Measurements from ENCODE around the gene ADARB2. TPM values are rescaled to one million over a fixed set of nuclear protein-coding genes. Genes with fewer than 3 reads are reported as not detected.
A peak's percentile ranks its signal among the peaks of the same experiment; 100 is the strongest.

Gene ADARB2
- total RNA-seq, 2 experiments from 2014 or later, result 1.3 to 1.4 TPM

DNA sequence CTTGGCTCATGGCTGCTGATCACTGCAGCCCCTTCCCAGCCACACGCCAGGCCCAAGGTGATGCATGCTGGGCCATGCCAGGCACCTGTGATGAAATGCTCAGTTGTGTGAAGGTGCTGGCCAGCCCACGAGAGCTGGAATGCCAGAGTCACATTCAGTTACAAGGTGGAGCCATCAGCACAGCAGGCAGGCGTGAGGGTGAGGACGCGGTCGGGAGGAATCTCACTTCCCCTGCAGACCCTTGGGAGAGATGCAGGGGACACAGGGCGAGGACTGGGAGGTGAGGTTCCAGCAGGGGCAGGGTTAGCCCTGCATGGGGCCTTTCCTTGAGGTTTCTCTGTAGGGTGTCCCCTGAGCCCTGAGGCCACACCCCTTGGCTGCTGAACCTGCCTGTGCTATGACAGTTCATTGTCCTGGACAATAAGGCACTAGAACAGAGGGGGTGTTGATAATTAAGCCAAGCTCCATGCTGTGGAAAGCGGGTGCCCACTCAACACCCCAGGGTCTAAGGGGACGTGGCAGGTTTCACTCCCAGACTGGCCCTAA lies 82.4 kb downstream of the ADARB2 start:
- DNase-seq, result no peak
- H3K9me3 Mint-ChIP-seq, result no peaks in the 10 kb centered on the region
- no peak overlapping the region for H3K27ac Mint-ChIP-seq
- intact Hi-C loops (cut with micrococcal nuclease), result no loop called here
- no peaks in the 10 kb centered on the region for H3K4me1 Mint-ChIP-seq (ENCODE audit: low read depth)
- peaks cover 9% of the 10 kb centered on the region for H3K27me3 Mint-ChIP-seq (ENCODE audit: low read depth)
- H3K4me3 Mint-ChIP-seq, result no peak overlapping the region
- CTCF ChIA-PET, result interaction anchor here (0.8 to 0.9 kb wide), 2 partner anchors 9 to 61 kb away, joined by 3 read pairs; no protein-coding TSS in a partner anchor
- no peaks in the 10 kb centered on the region for H3K36me3 Mint-ChIP-seq (ENCODE audit: low read depth)

DNA sequence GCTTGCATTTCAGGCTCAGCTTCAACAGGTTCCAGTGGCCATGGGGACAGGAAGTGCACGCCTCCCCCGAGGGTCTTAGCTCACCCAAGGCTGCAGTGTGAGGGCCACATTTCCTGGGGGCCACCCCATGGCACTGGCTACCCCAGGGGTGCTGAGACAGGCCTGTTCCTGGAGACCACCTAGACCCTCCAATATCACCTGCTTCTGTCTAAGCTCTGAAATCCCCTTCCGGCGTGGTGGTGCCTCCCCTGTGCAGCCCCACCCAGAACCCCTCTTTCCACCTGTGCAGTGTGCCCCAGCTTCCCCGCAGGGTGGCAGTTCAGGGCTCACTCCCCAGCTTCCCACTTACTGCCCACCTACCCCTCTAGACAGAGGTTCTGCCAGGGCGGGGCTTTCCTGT lies 83.1 kb downstream of the ADARB2 start:
- Mint-ChIP-seq H3K27ac (no peak overlapping the region), H3K27me3 (ENCODE audit: low read depth) (peaks cover 9% of the 10 kb centered on the region), H3K36me3 (ENCODE audit: low read depth) (no peaks in the 10 kb centered on the region), H3K9me3 (no peaks in the 10 kb centered on the region), H3K4me3 (no peak overlapping the region), H3K4me1 (ENCODE audit: low read depth) (no peaks in the 10 kb centered on the region)
- CTCF ChIA-PET, result interaction anchor here (0.8 to 0.9 kb wide), 2 partner anchors 10 to 62 kb away, joined by 3 read pairs; no protein-coding TSS in a partner anchor
- intact Hi-C loops (cut with micrococcal nuclease), result no loop called here
- DNase-seq, result no peak

DNA sequence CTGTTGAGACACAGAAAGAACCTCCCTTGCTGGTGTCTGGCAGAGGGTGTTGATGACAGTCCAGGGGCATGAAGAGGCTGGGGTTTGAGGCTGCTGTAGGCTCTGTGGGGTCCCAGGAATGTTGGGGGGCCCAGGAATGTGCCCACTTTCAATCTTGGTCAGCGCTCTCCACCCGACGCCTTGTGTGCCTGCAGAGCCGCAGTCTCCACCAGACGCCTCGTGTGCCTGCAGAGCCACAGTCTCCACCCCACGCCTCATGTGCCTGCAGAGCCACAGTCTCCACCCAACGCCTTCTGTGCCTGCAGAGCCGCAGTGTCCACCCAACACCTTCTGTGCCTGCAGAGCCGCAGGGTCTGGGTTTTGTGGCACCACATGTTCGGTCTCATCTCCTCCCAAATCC lies 84.0 kb downstream of the ADARB2 start:
- CTCF ChIA-PET, result no interaction called here
- no peak overlapping the region for H3K4me3 Mint-ChIP-seq
- no peaks in the 10 kb centered on the region for H3K9me3 Mint-ChIP-seq
- intact Hi-C loops (cut with micrococcal nuclease), result no loop called here
- H3K27ac Mint-ChIP-seq, result no peak overlapping the region
- no peaks in the 10 kb centered on the region for H3K4me1 Mint-ChIP-seq (ENCODE audit: low read depth)
- H3K36me3 Mint-ChIP-seq (ENCODE audit: low read depth), result no peaks in the 10 kb centered on the region
- DNase-seq, result no peak
- H3K27me3 Mint-ChIP-seq (ENCODE audit: low read depth), result peaks cover 9% of the 10 kb centered on the region

DNA sequence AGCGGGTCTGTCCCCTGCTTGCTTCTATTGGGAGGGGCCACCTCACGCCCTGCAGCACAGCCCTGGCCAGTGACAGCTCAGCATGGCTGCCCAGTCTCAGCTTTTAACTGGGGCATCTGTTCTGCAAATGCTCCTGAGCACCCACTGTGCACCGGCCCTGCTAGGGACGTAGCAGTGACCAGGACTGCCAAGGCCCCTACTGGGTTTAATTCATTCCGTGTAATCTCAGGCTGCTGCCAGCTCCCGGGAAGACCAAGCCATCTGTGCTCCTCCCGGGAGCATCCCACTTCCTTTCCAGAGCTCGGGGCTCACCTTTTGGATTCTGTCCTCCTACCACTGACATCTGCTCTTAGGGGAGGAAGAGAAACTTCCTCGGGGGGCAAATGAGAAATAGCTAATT lies 85.2 kb downstream of the ADARB2 start:
- no peak overlapping the region for H3K27ac Mint-ChIP-seq
- no peak overlapping the region for H3K4me3 Mint-ChIP-seq
- CTCF ChIA-PET, result no interaction called here
- H3K36me3 Mint-ChIP-seq (ENCODE audit: low read depth), result no peaks in the 10 kb centered on the region
- no peaks in the 10 kb centered on the region for H3K9me3 Mint-ChIP-seq
- H3K4me1 Mint-ChIP-seq (ENCODE audit: low read depth), result no peaks in the 10 kb centered on the region
- H3K27me3 Mint-ChIP-seq (ENCODE audit: low read depth), result peaks cover 3% of the 10 kb centered on the region
- intact Hi-C loops (cut with micrococcal nuclease), result no loop called here
- no peak for DNase-seq

DNA sequence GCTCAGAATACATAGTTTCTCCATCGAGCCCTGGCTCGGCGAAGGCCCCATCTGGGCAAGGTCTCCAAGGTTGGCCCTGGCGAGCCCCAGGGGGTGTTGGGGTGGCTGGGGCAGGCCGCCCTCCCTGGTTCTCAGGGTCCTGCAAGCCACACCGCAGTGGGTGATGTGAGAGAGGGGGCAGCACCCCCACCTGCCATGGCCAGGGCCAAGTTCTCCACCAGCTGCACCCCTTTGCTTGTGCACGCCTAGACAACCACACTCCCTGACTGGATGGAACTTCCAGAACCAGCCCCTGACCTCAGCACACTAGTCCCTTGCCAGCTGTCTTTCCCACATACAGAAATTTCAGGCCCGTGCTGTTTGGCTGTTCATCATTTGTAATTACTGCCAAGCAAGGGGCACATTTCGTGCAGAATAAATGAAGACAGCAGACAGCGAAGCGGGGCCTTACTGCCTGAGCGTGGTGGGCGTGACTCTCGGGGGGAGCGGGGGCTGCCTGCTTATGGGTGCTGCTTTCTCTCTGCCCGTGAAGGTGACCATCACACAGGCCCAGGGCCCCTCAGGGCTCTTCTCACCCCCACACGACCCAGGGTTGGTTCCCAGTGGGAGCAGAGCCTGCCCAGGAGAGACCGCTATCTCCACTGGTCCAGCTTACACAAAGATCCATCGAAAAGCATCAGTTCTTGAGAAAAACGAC lies 85.9 kb downstream of the ADARB2 start:
- Mint-ChIP-seq H3K27me3 (ENCODE audit: low read depth) (peaks cover 3% of the 10 kb centered on the region), H3K9me3 (no peaks in the 10 kb centered on the region), H3K4me1 (ENCODE audit: low read depth) (no peaks in the 10 kb centered on the region), H3K4me3 (no peak overlapping the region), H3K27ac (no peak overlapping the region), H3K36me3 (ENCODE audit: low read depth) (no peaks in the 10 kb centered on the region)
- CTCF ChIA-PET, result no interaction called here
- intact Hi-C loops (cut with micrococcal nuclease), result no loop called here
- DNase-seq, result no peak

DNA sequence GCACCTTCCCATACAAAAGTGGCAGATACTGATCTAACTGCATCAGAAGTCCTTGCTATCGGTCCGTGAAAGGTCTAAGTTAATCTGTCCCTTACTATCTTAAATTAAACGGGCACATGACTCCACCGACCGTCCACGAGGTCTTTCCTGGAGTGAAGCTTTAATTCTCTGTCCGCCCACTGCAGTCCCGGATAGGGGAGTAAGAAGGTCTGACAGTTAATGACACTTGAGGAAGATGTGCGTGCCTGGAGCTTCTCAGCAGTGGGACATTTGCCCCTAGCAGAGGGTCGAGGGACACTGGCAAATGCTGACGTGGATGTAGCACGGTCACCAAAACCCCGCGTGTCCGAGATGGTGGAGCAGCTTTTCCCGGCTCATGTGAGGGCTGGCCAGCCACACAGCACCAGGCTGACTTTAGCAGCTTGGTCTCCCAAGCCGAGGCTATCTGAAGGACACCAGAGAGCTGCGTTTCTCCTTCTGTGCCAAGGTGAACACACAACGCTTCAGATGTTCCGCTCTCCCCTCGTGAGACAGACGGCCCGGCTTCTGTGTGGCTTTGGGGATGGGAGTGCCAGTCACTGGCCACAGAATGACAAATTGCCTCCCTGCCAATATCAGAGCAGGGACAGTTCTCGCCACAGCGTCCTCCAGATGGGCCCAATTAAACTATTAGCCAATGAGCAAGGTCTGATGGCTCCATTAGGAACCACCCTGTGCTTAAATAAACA lies 86.6 kb downstream of the ADARB2 start:
- Mint-ChIP-seq H3K9me3 (no peaks in the 10 kb centered on the region), H3K27ac (no peak overlapping the region), H3K27me3 (ENCODE audit: low read depth) (peaks cover 5% of the 10 kb centered on the region), H3K36me3 (ENCODE audit: low read depth) (no peaks in the 10 kb centered on the region), H3K4me1 (ENCODE audit: low read depth) (no peaks in the 10 kb centered on the region), H3K4me3 (no peak overlapping the region)
- intact Hi-C loops (cut with micrococcal nuclease), result no loop called here
- CTCF ChIA-PET, result no interaction called here
- DNase-seq, result no peak

DNA sequence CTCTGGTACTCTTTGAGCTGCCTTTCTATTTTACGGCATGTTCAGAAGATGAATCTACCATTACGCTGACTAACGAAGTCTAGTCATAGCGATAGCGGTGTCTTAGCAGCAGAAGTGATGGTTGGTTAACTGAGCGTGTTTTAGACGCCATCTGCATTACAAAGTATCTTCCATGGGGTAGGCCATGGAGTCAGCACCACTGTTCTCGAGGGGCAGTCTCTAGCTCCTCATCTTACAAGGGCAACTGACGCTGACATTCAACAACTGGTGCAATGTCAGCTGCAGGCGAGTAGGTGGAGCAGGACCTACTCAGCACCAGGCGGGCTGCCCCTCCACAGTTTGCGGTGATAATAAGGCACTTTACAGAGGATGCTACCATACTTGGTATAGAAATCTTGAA lies 88.7 kb downstream of the ADARB2 start:
- Mint-ChIP-seq H3K9me3 (no peaks in the 10 kb centered on the region), H3K27me3 (ENCODE audit: low read depth) (peaks cover 16% of the 10 kb centered on the region), H3K36me3 (ENCODE audit: low read depth) (no peaks in the 10 kb centered on the region), H3K4me1 (ENCODE audit: low read depth) (peaks cover 8% of the 10 kb centered on the region), H3K4me3 (no peak overlapping the region), H3K27ac (no peak overlapping the region)
- no peak for DNase-seq
- CTCF ChIA-PET, result no interaction called here
- intact Hi-C loops (cut with micrococcal nuclease), result no loop called here

DNA sequence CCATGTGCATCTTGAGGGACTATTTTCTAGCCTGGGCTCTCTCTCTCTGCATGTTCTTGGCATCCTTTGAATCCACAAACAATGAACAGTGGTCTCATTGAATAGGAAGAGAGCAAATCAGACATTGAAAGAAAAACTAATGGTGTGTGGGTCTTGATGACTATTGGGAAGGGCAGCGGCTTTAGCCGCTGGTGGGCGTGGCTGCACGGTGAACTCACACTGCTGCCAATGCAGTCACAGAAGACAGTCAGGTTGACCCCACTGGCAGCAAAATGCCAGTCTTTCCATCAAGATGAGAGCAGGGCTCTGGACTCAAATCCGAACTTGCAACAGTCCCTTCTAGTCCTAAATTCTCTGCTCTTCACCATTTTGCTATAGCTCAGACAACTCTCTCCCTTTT lies 91.0 kb downstream of the ADARB2 start:
- CTCF ChIA-PET, result no interaction called here
- intact Hi-C loops (cut with micrococcal nuclease), result no loop called here
- Mint-ChIP-seq H3K27me3 (ENCODE audit: low read depth) (peaks cover 16% of the 10 kb centered on the region), H3K4me3 (no peak overlapping the region), H3K27ac (no peak overlapping the region), H3K9me3 (no peaks in the 10 kb centered on the region), H3K4me1 (ENCODE audit: low read depth) (peaks cover 24% of the 10 kb centered on the region), H3K36me3 (ENCODE audit: low read depth) (no peaks in the 10 kb centered on the region)
- no peak for DNase-seq

DNA sequence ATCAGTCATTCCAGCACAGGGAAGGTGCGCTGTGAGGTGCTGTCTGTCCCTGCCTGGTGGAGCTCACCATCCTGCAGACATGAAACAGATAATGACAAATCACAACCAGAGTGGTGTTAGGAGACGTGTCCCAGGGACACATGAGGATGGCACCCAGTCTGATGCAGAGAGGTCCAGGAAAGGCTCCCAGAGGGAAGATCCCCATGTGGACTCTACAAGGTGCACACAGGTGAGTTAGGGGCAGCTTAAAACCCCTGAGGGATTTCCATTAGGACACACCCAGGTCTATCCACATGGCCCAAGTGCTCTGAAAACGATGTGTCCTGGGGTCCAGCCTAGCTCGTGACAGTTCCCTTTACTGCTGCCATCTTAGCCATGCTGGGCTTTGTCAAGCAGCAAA lies 91.4 kb downstream of the ADARB2 start:
- H3K9me3 Mint-ChIP-seq, result no peaks in the 10 kb centered on the region

DNA sequence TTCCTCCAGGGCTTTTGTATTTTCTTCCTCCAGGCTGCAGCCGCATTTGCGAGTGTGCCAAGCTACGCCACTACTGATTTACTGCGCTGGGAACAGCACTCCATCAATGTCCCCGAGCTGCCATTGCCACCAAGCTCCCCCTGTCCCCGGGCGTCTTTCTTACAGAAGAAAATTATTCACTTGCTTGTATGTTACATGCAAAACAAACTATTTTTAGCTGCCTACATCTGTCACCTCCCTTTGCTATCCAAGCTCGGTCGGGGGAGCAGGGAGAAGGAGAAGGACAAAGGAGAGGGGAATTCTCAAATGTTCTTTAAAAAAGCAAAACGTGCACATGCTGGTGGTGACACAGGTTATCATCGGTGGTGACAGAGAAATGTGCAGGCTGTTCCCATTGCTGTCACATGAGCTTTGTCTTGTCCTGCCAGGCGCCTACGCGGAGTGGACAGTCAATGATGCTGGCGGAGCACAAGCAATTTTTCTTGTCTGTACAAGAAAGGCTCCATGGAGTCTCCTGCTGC lies 93.1 kb downstream of the ADARB2 start:
- Mint-ChIP-seq H3K4me3 (no peak overlapping the region), H3K27me3 (ENCODE audit: low read depth) (peaks cover 14% of the 10 kb centered on the region), H3K27ac (no peak overlapping the region), H3K9me3 (no peaks in the 10 kb centered on the region), H3K4me1 (ENCODE audit: low read depth) (peaks cover 24% of the 10 kb centered on the region), H3K36me3 (ENCODE audit: low read depth) (no peaks in the 10 kb centered on the region)
- DNase-seq, result no peak
- intact Hi-C loops (cut with micrococcal nuclease), result loop anchor here (5.0 kb wide), 1 partner anchor 222 kb away; no protein-coding TSS in a partner anchor
- CTCF ChIA-PET, result interaction anchor here (0.6 kb wide), 1 partner anchor 445 kb away, joined by 3 read pairs; no protein-coding TSS in a partner anchor

More for the DNA sequence above, 91.4 kb downstream of the ADARB2 start:
- intact Hi-C loops (cut with micrococcal nuclease), result no loop called here
- no peak for DNase-seq
- Mint-ChIP-seq H3K4me3 (no peak overlapping the region), H3K4me1 (ENCODE audit: low read depth) (peaks cover 24% of the 10 kb centered on the region), H3K36me3 (ENCODE audit: low read depth) (no peaks in the 10 kb centered on the region), H3K27ac (no peak overlapping the region), H3K27me3 (ENCODE audit: low read depth) (peaks cover 16% of the 10 kb centered on the region)
- CTCF ChIA-PET, result no interaction called here

DNA sequence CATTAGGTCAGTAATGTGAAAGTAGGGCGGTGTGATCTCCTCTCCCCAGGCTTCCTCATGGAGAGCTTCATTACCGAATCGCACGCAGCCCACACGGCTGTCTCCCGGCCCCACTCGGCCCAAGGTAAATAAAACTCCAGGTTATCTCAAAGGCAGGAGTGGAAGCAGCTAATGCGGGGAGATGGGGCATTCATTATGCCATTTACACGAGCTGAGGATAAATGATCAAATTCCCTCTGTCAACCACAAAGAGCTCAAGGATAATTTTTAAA lies 93.5 kb downstream of the ADARB2 start:
- intact Hi-C loops (cut with micrococcal nuclease), result loop anchor here (1.0 to 5.0 kb wide), 7 partner anchors 13 to 534 kb away; partner anchors contain the start of gene ADARB2
- H3K36me3 Mint-ChIP-seq (ENCODE audit: low read depth), result no peaks in the 10 kb centered on the region
- peak overlapping the region; percentile 93 for H3K27ac Mint-ChIP-seq
- peaks cover 24% of the 10 kb centered on the region for H3K4me1 Mint-ChIP-seq (ENCODE audit: low read depth)
- peaks cover 13% of the 10 kb centered on the region for H3K27me3 Mint-ChIP-seq (ENCODE audit: low read depth)
- no peak for DNase-seq
- H3K9me3 Mint-ChIP-seq, result no peaks in the 10 kb centered on the region
- CTCF ChIA-PET, result interaction anchor here (0.6 kb wide), 1 partner anchor 446 kb away, joined by 3 read pairs; no protein-coding TSS in a partner anchor
- H3K4me3 Mint-ChIP-seq, result no peak overlapping the region

DNA sequence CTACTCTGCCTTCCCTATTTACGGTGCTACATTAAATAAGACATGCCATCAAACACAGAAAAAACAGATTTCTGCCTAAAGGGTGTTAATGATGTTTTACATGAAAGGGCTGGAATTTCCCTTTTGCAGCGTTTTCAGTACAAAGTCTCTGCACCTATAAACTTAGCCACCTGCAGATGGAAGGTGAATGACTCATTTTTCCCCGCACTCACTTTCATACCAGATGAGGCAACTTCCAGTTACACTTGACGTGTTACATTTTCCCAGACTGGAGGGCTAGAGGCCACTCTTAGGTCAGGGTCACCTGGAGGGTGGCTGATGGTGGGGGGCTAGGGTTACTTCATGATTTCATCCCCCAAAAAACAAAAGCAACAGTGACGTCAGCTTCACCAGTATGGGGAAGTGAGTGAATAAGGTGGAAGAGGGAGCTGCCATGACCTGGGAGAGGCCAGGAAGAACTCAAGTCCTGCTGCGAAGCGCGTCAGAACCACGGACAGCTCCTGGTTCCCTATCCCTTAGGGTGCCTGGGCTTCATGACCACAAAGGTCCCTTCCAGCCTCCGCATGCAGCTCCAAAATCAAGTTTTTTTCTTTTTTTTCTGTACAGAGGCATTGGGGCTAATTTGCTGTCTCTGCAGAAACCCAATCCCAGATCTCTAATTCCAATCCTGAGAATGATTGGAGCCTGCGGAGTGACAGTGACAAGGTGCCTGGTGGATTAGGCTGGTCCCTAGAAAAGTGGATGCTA lies 94.0 kb downstream of the ADARB2 start:
- no peak overlapping the region for H3K4me3 Mint-ChIP-seq
- H3K4me1 Mint-ChIP-seq (ENCODE audit: low read depth), result peaks cover 24% of the 10 kb centered on the region
- CTCF ChIA-PET, result interaction anchor here (0.6 kb wide), 1 partner anchor 446 kb away, joined by 3 read pairs; no protein-coding TSS in a partner anchor
- intact Hi-C loops (cut with micrococcal nuclease), result loop anchor here (1.0 to 5.0 kb wide), 7 partner anchors 12 to 533 kb away; partner anchors contain the start of gene ADARB2
- H3K27me3 Mint-ChIP-seq (ENCODE audit: low read depth), result peaks cover 13% of the 10 kb centered on the region
- H3K27ac Mint-ChIP-seq, result peak overlapping the region; percentile 93
- peak; percentile 78 for DNase-seq
- H3K9me3 Mint-ChIP-seq, result no peaks in the 10 kb centered on the region
- no peaks in the 10 kb centered on the region for H3K36me3 Mint-ChIP-seq (ENCODE audit: low read depth)

All from activated naive CD4-positive, alpha-beta T cell treated with anti-CD3 and anti-CD28 coated beads for 36 hours (primary cell).